CD14-positive monocyte (primary cell): ENCODE data around the gene PAAF1. TPM values are rescaled to one million over a fixed set of nuclear protein-coding genes. Genes with fewer than 3 reads are reported as not detected.

Experiments
- DNase-seq, 3 donors: peaks; one replicate each; pipeline ENCODE4 v3.0.0-alpha.2; 2011 to 2022
- H2AFZ ChIP-seq: 2 replicates; pipeline ENCODE4 v1.6.0; 2012; ENCODE audit warnings: mild to moderate bottlenecking, low read depth, low read length, inconsistent platforms; ENCODE audit not compliant: insufficient read depth, poor library complexity, severe bottlenecking
- H3K27ac ChIP-seq, 2 donors: 1 replicate in 1 of 2; 2 replicates in 1 of 2; pipeline ENCODE4 v1.5.1; 2012 to 2013; ENCODE audit warnings: low read length in 2 of 2, control low read depth in 1 of 2, inconsistent platforms in 1 of 2, low read depth in 1 of 2, mild to moderate bottlenecking in 1 of 2
- H3K27me3 ChIP-seq, 2 donors: one replicate each; pipeline versions ENCODE4 v1.6.0 to v1.6.1; 2011 to 2013; ENCODE audit warnings: low read length in 2 of 2; ENCODE audit not compliant: control insufficient read depth in 2 of 2, insufficient read depth in 2 of 2
- H3K36me3 ChIP-seq, 2 donors: replicated peaks in 1 of 2; 1 replicate in 1 of 2; 2 replicates in 1 of 2; pipeline versions ENCODE4 v1.5.1 to v1.6.1; 2012 to 2013; ENCODE audit warnings: low read length in 2 of 2, control low read depth in 1 of 2, inconsistent platforms in 1 of 2, mild to moderate bottlenecking in 1 of 2; ENCODE audit not compliant: insufficient read depth in 2 of 2, control insufficient read depth in 1 of 2
- H3K4me1 ChIP-seq, 2 donors: 1 replicate in 1 of 2; 2 replicates in 1 of 2; pipeline versions ENCODE4 v1.5.1 to v1.6.1; 2012 to 2013; ENCODE audit warnings: low read length in 2 of 2, control low read depth in 1 of 2, inconsistent platforms in 1 of 2, mild to moderate bottlenecking in 1 of 2, moderate library complexity in 1 of 2; ENCODE audit not compliant: insufficient read depth in 2 of 2, control insufficient read depth in 1 of 2
- H3K4me2 ChIP-seq: replicated peaks from 2 replicates; pipeline ENCODE3; 2012; ENCODE audit warnings: low read length, moderate library complexity, mild to moderate bottlenecking; ENCODE audit not compliant: poor library complexity, severe bottlenecking; ENCODE audit errors: extremely low read depth
- H3K4me3 ChIP-seq, 3 experiments: fragments of 200-600 bp in 1 of 3; sonication (generic) in 1 of 3; replicated peaks in 1 of 3; 1 replicate in 2 of 3; 2 replicates in 1 of 3; pipeline ENCODE4 v1.5.1; 2011 to 2013; ENCODE audit warnings: low read length in 3 of 3, mild to moderate bottlenecking in 3 of 3, control low read depth in 2 of 3, low read depth in 2 of 3, inconsistent platforms in 1 of 3, moderate library complexity in 1 of 3
- H3K79me2 ChIP-seq: 2 replicates; pipeline ENCODE4 v1.6.0; 2012; ENCODE audit warnings: mild to moderate bottlenecking, control low read depth, inconsistent platforms, low read length, moderate library complexity; ENCODE audit not compliant: insufficient read depth
- H3K9ac ChIP-seq: 2 replicates; pipeline ENCODE4 v1.6.0; 2017; ENCODE audit warnings: low read length, mild to moderate bottlenecking; ENCODE audit not compliant: insufficient read depth, poor library complexity, severe bottlenecking
- H3K9me3 ChIP-seq, 2 donors: replicated peaks in 1 of 2; 1 replicate in 1 of 2; 2 replicates in 1 of 2; pipeline versions ENCODE4 v1.5.1 to v1.6.1; 2012 to 2013; ENCODE audit warnings: low read length in 2 of 2, control low read depth in 1 of 2; ENCODE audit not compliant: control insufficient read depth in 1 of 2, insufficient read depth in 1 of 2
- H4K20me1 ChIP-seq: 2 replicates; pipeline ENCODE4 v1.6.0; 2012; ENCODE audit warnings: mild to moderate bottlenecking, low read length, control low read depth, moderate library complexity; ENCODE audit not compliant: insufficient read depth
- H3K27ac Mint-ChIP-seq, 7 donors: one replicate each; pipeline ENCODE4 v1.8.0; 2020; ENCODE audit warnings: mild to moderate bottlenecking in 7 of 7, mixed read lengths in 7 of 7, moderate library complexity in 6 of 7, inconsistent platforms in 2 of 7
- H3K27me3 Mint-ChIP-seq, 3 donors: one replicate each; pipeline ENCODE4 v1.8.0; 2021 to 2022; ENCODE audit warnings: low read depth in 3 of 3, mild to moderate bottlenecking in 3 of 3, mixed read lengths in 3 of 3, moderate library complexity in 3 of 3, inconsistent platforms in 1 of 3
- H3K36me3 Mint-ChIP-seq, 2 donors: one replicate each; pipeline ENCODE4 v1.8.0; 2020; ENCODE audit warnings: mixed read lengths in 2 of 2, inconsistent platforms in 1 of 2, mild to moderate bottlenecking in 1 of 2
- H3K4me1 Mint-ChIP-seq: one replicate; pipeline ENCODE4 v1.8.0; 2020; ENCODE audit warnings: mild to moderate bottlenecking, mixed read lengths
- H3K4me3 Mint-ChIP-seq, 2 donors: one replicate each; pipeline ENCODE4 v1.8.0; 2020; ENCODE audit warnings: mild to moderate bottlenecking in 2 of 2, mixed read lengths in 2 of 2, moderate library complexity in 1 of 2
- H3K9me3 Mint-ChIP-seq, 7 donors: one replicate each; pipeline ENCODE4 v1.8.0; 2020 to 2022; ENCODE audit warnings: mixed read lengths in 7 of 7, mild to moderate bottlenecking in 6 of 7, moderate library complexity in 6 of 7, inconsistent platforms in 2 of 7
- CTCF ChIP-seq: fragments of 200-600 bp; IDR thresholded peaks from one replicate; pipeline ENCODE4 v1.8.0; 2022; ENCODE audit warnings: antibody characterized with exemption, mild to moderate bottlenecking
- WGBS: methylation state at CpG from one replicate; pipeline ENCODE4 v1.1.5; 2013; ENCODE audit warnings: missing lambda C conversion rate; ENCODE audit not compliant: insufficient coverage; 5-methylcytosine and 5-hydroxymethylcytosine counted together
- intact Hi-C, 2 donors: fragments of 100-400 bp; cut with micrococcal nuclease; formaldehyde crosslinking; loops; one replicate each; pipeline versions ENCODE4 v1.15.0 to v1.15.1; 2023
- polyA plus RNA-seq, 3 donors: library from polyadenylated mRNA; depleted of rRNA in 1 of 3; unstranded in 2 of 3; stranded (reverse) in 1 of 3; fragments of 300-500 nt in 2 of 3; fragments of >200 nt in 1 of 3; fragmentation: Illumina TruSeq in 2 of 3; gene quantifications; 1 replicate in 2 of 3; 2 replicates in 1 of 3; pipeline ENCODE4 v1.2.3, GENCODE V29; 2012 to 2021

The PAAF1 gene
- polyA plus RNA-seq, 3 donors: 12.0 to 13.7 (median 12.9) TPM

- Mint-ChIP-seq H3K36me3 (peaks cover 28 to 48% of the 10 kb centered on the region in 2 donors), H3K4me3 (no peak overlapping the region), H3K9me3 (no peaks in the 10 kb centered on the region), H3K27ac (no peak overlapping the region), H3K4me1 (peaks cover 28% of the 10 kb centered on the region), H3K27me3 (peaks cover 0 to 2% (median 2%) of the 10 kb centered on the region in 3 donors)
- Histone ChIP-seq H3K4me1 (peaks cover 20% of the 10 kb centered on the region in 2 donors), H3K4me2 (no peak overlapping the region), H2AFZ (no peak overlapping the region), H3K27ac (no peak overlapping the region), H3K4me3 (no peak overlapping the region), H3K9me3 (no peaks in the 10 kb centered on the region), H4K20me1 (no peaks in the 10 kb centered on the region), H3K9ac (no peak overlapping the region), H3K27me3 (no peaks in the 10 kb centered on the region), H3K79me2 (peaks cover 47% of the 10 kb centered on the region), H3K36me3 (peaks cover 30 to 64% of the 10 kb centered on the region in 2 donors)
- DNase-seq: no peak
- intact Hi-C loops: no loop called here
- no peak for TF ChIP-seq CTCF
- 100% methylated on average over 3 of the region's 9 CpGs for WGBS
Measured at GRCh38 chr11:73872749-73873357, 3.9 kb upstream of the PAAF1 start.

GRCh38 chr11:73875380-73875779, 1.4 kb upstream of the PAAF1 start:
- peak overlapping the region in 1 of 3 experiments; percentile 88 for H3K4me3 ChIP-seq
- Mint-ChIP-seq H3K4me1 (peaks cover 28% of the 10 kb centered on the region), H3K9me3 (no peaks in the 10 kb centered on the region), H3K27me3 (peaks cover 0 to 2% (median 2%) of the 10 kb centered on the region in 3 donors), H3K36me3 (peaks cover 31 to 47% of the 10 kb centered on the region in 2 donors), H3K27ac (peak overlapping the region in 4 of 7 donors; percentile 38 to 95 (median 59)), H3K4me3 (peak overlapping the region in 1 of 2 donors; percentile 6)
- peaks cover 20% of the 10 kb centered on the region in 2 donors for H3K4me1 ChIP-seq
- no peaks in the 10 kb centered on the region for H4K20me1 ChIP-seq
- H2AFZ ChIP-seq: no peak overlapping the region
- peak overlapping the region in 1 of 2 donors; percentile 90 for H3K27ac ChIP-seq
- H3K79me2 ChIP-seq: peaks cover 47% of the 10 kb centered on the region
- DNase-seq: no peak
- no peak overlapping the region for H3K9ac ChIP-seq
- H3K4me2 ChIP-seq: no peak overlapping the region
- no peaks in the 10 kb centered on the region for H3K27me3 ChIP-seq
- no CpG with 5 or more reads among the region's 1 CpG for WGBS
- no peaks in the 10 kb centered on the region for H3K9me3 ChIP-seq
- no peak for TF ChIP-seq CTCF
- intact Hi-C loops: no loop called here
- peaks cover 24 to 46% of the 10 kb centered on the region in 2 donors for H3K36me3 ChIP-seq
